ENCODE measurements around the gene KCNK10.

DNA sequence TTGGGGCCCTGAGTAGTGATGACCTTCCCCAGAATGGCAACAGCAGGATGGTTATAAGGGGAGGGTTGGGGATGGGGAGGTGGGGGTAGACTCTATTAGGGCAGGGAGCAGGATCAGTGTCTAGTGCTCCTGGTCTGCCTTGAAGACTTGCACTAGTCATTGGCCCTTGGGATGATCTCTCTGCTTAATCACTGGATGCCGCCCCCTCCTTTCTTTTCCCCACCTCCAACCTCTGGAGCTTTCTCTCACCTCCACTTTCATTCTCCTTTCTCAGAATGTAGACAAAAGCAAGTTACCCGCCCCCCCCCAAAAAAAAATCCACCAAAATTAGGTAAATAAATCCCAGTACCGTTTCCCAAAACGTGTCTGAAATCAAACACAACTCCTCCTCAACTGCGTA is 2.8 kb upstream of the KCNK10 start:
- TF ChIP-seq ZFP41 (tag by site-specific recombination; IDR thresholded peaks at IDR 0.05; ENCODE audit: borderline replicate concordance) (no peak), GLIS2 (tag by site-specific recombination; IDR thresholded peaks at IDR 0.05) (no peak), ZNF169 (tag by site-specific recombination; IDR thresholded peaks at IDR 0.05) (no peak), TCF7L2 (IDR thresholded peaks at IDR 0.05; ENCODE audit: borderline replicate concordance, low read depth, low read length) (no peak), ZNF610 (tag by site-specific recombination; IDR thresholded peaks at IDR 0.05; ENCODE audit: borderline replicate concordance) (no peak), SP2 (tag by site-specific recombination; IDR thresholded peaks at IDR 0.05) (no peak), ZNF121 (tag by site-specific recombination; IDR thresholded peaks at IDR 0.05) (no peak), ZBTB1 (tag by site-specific recombination; IDR thresholded peaks at IDR 0.05) (no peak), ZNF600 (tag by site-specific recombination; IDR thresholded peaks at IDR 0.05) (no peak), ZBTB7A (tag by site-specific recombination; IDR thresholded peaks at IDR 0.05; ENCODE audit: low read depth) (no peak)
- TF ChIP-seq, protein P1, sequence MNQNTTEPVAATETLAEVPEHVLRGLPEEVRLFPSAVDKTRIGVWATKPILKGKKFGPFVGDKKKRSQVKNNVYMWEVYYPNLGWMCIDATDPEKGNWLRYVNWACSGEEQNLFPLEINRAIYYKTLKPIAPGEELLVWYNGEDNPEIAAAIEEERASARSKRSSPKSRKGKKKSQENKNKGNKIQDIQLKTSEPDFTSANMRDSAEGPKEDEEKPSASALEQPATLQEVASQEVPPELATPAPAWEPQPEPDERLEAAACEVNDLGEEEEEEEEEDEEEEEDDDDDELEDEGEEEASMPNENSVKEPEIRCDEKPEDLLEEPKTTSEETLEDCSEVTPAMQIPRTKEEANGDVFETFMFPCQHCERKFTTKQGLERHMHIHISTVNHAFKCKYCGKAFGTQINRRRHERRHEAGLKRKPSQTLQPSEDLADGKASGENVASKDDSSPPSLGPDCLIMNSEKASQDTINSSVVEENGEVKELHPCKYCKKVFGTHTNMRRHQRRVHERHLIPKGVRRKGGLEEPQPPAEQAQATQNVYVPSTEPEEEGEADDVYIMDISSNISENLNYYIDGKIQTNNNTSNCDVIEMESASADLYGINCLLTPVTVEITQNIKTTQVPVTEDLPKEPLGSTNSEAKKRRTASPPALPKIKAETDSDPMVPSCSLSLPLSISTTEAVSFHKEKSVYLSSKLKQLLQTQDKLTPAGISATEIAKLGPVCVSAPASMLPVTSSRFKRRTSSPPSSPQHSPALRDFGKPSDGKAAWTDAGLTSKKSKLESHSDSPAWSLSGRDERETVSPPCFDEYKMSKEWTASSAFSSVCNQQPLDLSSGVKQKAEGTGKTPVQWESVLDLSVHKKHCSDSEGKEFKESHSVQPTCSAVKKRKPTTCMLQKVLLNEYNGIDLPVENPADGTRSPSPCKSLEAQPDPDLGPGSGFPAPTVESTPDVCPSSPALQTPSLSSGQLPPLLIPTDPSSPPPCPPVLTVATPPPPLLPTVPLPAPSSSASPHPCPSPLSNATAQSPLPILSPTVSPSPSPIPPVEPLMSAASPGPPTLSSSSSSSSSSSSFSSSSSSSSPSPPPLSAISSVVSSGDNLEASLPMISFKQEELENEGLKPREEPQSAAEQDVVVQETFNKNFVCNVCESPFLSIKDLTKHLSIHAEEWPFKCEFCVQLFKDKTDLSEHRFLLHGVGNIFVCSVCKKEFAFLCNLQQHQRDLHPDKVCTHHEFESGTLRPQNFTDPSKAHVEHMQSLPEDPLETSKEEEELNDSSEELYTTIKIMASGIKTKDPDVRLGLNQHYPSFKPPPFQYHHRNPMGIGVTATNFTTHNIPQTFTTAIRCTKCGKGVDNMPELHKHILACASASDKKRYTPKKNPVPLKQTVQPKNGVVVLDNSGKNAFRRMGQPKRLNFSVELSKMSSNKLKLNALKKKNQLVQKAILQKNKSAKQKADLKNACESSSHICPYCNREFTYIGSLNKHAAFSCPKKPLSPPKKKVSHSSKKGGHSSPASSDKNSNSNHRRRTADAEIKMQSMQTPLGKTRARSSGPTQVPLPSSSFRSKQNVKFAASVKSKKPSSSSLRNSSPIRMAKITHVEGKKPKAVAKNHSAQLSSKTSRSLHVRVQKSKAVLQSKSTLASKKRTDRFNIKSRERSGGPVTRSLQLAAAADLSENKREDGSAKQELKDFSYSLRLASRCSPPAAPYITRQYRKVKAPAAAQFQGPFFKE (tag by site-specific recombination; IDR thresholded peaks at IDR 0.05; ENCODE audit: borderline replicate concordance) = no peak
- TF ChIP-seq, protein P2, sequence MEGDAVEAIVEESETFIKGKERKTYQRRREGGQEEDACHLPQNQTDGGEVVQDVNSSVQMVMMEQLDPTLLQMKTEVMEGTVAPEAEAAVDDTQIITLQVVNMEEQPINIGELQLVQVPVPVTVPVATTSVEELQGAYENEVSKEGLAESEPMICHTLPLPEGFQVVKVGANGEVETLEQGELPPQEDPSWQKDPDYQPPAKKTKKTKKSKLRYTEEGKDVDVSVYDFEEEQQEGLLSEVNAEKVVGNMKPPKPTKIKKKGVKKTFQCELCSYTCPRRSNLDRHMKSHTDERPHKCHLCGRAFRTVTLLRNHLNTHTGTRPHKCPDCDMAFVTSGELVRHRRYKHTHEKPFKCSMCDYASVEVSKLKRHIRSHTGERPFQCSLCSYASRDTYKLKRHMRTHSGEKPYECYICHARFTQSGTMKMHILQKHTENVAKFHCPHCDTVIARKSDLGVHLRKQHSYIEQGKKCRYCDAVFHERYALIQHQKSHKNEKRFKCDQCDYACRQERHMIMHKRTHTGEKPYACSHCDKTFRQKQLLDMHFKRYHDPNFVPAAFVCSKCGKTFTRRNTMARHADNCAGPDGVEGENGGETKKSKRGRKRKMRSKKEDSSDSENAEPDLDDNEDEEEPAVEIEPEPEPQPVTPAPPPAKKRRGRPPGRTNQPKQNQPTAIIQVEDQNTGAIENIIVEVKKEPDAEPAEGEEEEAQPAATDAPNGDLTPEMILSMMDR (tag by site-specific recombination; IDR thresholded peaks at IDR 0.05) = no peak
- TF ChIP-seq, protein P3, sequence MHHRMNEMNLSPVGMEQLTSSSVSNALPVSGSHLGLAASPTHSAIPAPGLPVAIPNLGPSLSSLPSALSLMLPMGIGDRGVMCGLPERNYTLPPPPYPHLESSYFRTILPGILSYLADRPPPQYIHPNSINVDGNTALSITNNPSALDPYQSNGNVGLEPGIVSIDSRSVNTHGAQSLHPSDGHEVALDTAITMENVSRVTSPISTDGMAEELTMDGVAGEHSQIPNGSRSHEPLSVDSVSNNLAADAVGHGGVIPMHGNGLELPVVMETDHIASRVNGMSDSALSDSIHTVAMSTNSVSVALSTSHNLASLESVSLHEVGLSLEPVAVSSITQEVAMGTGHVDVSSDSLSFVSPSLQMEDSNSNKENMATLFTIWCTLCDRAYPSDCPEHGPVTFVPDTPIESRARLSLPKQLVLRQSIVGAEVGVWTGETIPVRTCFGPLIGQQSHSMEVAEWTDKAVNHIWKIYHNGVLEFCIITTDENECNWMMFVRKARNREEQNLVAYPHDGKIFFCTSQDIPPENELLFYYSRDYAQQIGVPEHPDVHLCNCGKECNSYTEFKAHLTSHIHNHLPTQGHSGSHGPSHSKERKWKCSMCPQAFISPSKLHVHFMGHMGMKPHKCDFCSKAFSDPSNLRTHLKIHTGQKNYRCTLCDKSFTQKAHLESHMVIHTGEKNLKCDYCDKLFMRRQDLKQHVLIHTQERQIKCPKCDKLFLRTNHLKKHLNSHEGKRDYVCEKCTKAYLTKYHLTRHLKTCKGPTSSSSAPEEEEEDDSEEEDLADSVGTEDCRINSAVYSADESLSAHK (tag by site-specific recombination; IDR thresholded peaks at IDR 0.05) = no peak

Measured in HEK293 (cell line).